ENCODE results near the gene PARPBP.
"Not testable (repeated sequence)": the region's sequence is repeated elsewhere in the genome, so short reads cannot be mapped to it uniquely, and the experiment has no call there.

PARPBP gene

DNA sequence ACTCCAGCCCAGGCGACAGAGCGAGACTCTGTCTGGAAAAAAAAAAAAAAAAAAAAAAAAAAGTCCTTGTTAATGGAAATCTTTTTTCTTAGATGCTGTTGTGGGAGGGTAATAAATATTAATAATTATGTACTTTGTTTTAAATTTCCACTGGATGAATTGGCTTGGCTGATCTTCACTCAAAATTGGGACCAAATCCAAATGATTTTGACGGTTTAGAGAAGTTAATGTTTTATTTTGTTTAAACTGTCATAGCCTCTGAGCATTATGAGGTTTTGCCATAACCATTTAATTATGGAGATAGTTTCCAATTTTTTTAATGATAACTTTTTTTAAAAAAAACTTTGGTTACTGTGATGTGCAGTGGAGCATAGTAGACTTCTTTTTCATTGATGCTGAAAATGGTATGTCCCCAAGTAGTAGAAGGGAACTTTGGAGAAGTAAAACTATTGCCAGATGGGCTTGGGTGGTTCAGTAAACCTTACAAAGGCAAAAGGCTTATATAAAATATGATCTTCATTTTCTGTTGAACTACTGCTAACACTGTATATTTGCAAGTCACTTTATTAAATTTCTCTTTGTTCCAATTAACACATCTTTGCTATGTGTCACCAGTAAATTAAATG lies 81.6 kb downstream of the PARPBP start:
- H3K4me1 ChIP-seq: no peaks in the 10 kb centered on the region
- no peak overlapping the region for H3K9ac ChIP-seq
- H4K20me1 ChIP-seq: no peaks in the 10 kb centered on the region
- no peak for TF ChIP-seq Cebpa-rat (IDR thresholded peaks at IDR 0.05)
- no peak overlapping the region for H3K27ac ChIP-seq
- H3K36me3 ChIP-seq: peaks cover 14% of the 10 kb centered on the region
- no peak overlapping the region for H3K4me2 ChIP-seq
- H3K27me3 ChIP-seq: no peaks in the 10 kb centered on the region
- no peak overlapping the region for H3K4me3 ChIP-seq
- H3K9me3 ChIP-seq: no peaks in the 10 kb centered on the region

DNA sequence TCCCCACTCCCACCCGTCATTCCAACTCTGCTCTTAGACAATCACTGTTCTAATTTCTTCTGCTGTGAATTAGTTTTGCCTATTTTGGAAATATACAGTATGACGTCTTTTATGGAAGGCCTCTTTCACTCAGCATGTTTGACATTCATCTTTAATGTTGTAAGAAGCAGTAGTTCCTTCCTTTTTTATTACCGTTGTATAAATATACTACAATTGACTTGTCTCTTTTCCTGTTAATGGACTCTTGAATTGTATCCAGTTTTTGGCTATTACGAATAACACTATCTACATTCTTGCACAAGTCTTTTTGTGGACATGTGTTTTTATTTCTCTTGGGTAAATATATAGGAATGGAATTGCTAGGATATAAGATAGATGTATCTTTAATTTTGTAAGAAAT lies 82.6 kb downstream of the PARPBP start:
- no peak overlapping the region for H3K4me3 ChIP-seq
- H3K9me3 ChIP-seq: no peaks in the 10 kb centered on the region
- no peak for TF ChIP-seq Cebpa-rat (IDR thresholded peaks at IDR 0.05)
- no peak overlapping the region for H3K27ac ChIP-seq
- no peaks in the 10 kb centered on the region for H3K27me3 ChIP-seq
- no peaks in the 10 kb centered on the region for H4K20me1 ChIP-seq
- H3K36me3 ChIP-seq: peaks cover 22% of the 10 kb centered on the region
- H3K9ac ChIP-seq: no peak overlapping the region
- no peaks in the 10 kb centered on the region for H3K4me1 ChIP-seq
- H3K4me2 ChIP-seq: no peak overlapping the region

DNA sequence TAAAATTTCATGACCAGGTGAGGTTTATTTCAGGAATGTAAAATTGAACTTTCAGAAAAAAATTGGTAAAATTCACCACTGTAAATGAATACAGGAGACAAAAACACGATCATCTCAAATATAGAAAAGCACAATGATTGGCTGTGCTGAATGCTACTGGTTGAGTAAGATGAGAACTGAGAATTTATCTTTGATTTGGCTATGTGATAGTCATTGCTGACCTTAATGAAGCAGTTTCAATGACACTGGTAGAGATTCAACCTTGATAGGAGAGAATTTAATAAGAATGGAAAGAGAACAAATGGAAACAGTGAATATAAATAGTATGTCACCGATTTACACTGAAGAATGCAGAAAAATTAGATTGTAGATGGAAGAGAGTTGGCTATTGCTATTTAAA lies 84.0 kb downstream of the PARPBP start:
- peaks cover 30% of the 10 kb centered on the region for H3K36me3 ChIP-seq
- H3K4me3 ChIP-seq: no peak overlapping the region

DNA sequence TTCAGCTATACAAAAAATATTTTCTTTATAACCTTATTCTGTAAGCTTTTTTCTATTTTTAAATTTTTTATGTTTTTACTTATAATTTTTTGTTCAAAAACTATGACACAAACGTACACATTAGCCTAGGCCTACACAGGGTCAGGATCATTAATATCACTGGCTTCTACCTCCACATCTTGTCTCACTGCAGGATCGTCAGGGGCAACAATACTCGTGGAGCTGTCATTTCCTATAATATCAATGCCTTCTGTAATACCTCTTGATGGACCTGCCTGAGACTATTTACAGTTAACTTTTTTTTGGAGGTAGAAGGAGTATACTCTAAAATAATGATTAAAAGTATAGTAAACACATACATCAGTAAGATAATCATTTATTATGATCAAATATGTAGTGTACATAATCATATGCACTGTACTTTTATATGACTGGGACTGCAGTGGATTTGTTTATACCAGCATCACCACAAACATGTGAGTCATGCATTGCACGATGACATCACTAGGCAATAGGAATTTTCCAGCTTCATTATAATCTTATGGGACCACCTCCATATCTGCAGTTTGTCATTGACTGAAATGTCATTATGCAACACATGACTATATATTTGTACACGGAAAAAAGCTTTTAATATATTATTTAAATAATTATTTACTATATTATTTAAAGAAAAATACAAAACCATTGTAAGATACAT lies 96.2 kb downstream of the PARPBP start:
- H3K4me2 ChIP-seq: no peak overlapping the region
- no peaks in the 10 kb centered on the region for H3K4me1 ChIP-seq
- H3K27ac ChIP-seq: no peak overlapping the region

More for the DNA sequence above, 84.0 kb downstream of the PARPBP start:
- no peak for TF ChIP-seq Cebpa-rat (IDR thresholded peaks at IDR 0.05)
- Histone ChIP-seq H3K4me1 (no peaks in the 10 kb centered on the region), H3K4me2 (no peak overlapping the region), H3K9me3 (peaks cover 13% of the 10 kb centered on the region), H3K27me3 (no peaks in the 10 kb centered on the region), H3K9ac (no peak overlapping the region), H3K27ac (no peak overlapping the region), H4K20me1 (no peaks in the 10 kb centered on the region)

DNA sequence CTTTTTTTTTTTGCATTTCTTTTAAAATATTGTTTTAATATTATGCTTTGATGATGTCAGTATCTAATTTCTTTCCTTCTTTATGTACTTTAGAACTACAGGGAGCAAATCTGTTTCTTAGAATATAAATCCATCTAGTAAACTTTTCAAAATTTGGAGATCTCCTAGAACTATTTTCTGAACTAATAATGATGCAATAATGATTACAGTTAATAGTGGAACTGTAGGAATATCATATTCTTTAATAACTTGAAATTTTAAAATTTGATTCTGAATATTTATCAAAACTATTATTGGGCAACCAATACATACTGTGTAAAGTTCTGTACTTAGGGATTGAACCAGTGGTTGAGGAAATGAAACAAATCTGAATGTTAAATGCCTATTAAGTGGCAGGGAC lies 100.8 kb downstream of the PARPBP start:
- Histone ChIP-seq H3K36me3 (no peaks in the 10 kb centered on the region), H3K27me3 (no peaks in the 10 kb centered on the region), H3K4me1 (no peaks in the 10 kb centered on the region), H4K20me1 (no peaks in the 10 kb centered on the region), H3K9ac (no peak overlapping the region), H3K4me3 (no peak overlapping the region), H3K9me3 (no peaks in the 10 kb centered on the region), H3K4me2 (no peak overlapping the region), H3K27ac (no peak overlapping the region)
- no peak for TF ChIP-seq Cebpa-rat (IDR thresholded peaks at IDR 0.05)

More for the DNA sequence above, 96.2 kb downstream of the PARPBP start:
- H3K9ac ChIP-seq: no peak overlapping the region
- no peaks in the 10 kb centered on the region for H3K9me3 ChIP-seq
- no peaks in the 10 kb centered on the region for H4K20me1 ChIP-seq
- H3K27me3 ChIP-seq: no peaks in the 10 kb centered on the region
- no peak overlapping the region for H3K4me3 ChIP-seq
- H3K36me3 ChIP-seq: no peaks in the 10 kb centered on the region
- TF ChIP-seq Cebpa-rat (IDR thresholded peaks at IDR 0.05): no peak

DNA sequence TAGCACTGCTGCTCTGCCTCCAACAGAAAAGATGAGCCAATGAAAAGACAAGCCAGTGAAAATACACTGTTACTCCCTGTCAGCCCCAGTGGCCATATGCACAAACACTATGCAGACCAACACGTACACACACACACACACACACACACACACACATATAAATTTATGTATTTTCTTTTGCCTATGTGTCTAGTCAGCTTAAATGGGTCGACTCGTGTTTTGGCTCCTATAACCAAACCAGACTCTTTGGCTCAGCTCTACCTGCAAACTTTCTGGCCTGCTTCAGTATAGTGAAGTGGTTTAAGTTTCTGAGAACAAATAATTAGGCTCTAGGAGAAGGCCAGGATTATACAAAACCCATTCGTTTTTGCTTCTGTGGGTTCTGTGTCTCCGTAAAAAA lies 108.0 kb downstream of the PARPBP start:
- Histone ChIP-seq H3K27me3 (no peaks in the 10 kb centered on the region), H3K4me1 (0 out of 2 replicates have a peak, but pooled peaks cover 4% of the 10 kb centered on the region), H3K4me3 (no peak overlapping the region), H3K4me2 (no peak overlapping the region), H3K9me3 (no peaks in the 10 kb centered on the region), H4K20me1 (no peaks in the 10 kb centered on the region), H3K27ac (no peak overlapping the region), H3K9ac (no peak overlapping the region), H3K36me3 (no peaks in the 10 kb centered on the region)
- TF ChIP-seq Cebpa-rat (IDR thresholded peaks at IDR 0.05): no peak

DNA sequence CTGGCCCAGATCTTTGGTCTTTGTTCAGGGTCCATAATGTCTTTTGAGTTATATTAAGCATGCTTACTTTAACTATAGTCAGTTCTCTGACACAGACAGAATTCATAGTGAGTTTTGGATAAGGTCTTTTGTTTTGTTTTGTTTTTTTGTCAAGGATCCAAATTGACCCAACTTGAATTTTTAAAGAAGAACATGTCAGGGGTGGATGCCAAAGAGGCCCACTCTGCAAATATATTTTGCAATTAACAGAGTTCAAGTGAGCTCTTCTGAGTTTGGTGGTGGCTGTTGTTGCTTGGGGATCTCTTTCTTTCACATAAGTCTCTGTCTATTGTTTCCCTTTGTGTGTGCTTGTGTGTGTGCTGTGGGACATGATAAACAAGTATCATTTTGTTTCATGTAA lies 112.1 kb downstream of the PARPBP start:
- Histone ChIP-seq H3K4me1 (0 out of 2 replicates have a peak, but pooled peaks cover 4% of the 10 kb centered on the region), H3K9me3 (no peaks in the 10 kb centered on the region), H4K20me1 (no peaks in the 10 kb centered on the region), H3K36me3 (no peaks in the 10 kb centered on the region), H3K4me3 (no peak overlapping the region), H3K9ac (no peak overlapping the region), H3K27ac (no peak overlapping the region), H3K4me2 (no peak overlapping the region), H3K27me3 (no peaks in the 10 kb centered on the region)
- TF ChIP-seq Cebpa-rat (IDR thresholded peaks at IDR 0.05): no peak

DNA sequence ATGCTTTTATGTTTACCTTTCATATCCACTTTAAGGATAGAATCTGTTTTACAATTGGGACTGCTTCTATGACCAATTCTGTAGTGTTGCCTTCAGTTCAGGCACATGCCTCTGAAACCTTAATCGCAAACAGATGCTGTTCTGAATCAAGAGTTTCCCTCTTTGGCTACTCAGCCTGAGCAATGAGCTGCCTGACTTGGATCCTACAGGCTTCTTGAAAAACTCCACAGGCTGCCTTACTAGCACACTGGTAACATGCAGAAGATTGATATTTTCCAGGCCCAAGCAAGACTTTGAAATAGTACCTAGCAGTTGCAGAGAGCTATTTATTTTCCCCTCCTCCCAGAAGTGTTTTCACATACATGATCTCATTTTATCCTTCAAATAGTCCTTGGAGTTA lies 112.5 kb downstream of the PARPBP start:
- no peaks in the 10 kb centered on the region for H3K9me3 ChIP-seq
- no peak overlapping the region for H3K27ac ChIP-seq
- no peaks in the 10 kb centered on the region for H3K27me3 ChIP-seq
- H4K20me1 ChIP-seq: no peaks in the 10 kb centered on the region
- H3K36me3 ChIP-seq: no peaks in the 10 kb centered on the region
- 0 out of 2 replicates have a peak, but pooled peaks cover 4% of the 10 kb centered on the region for H3K4me1 ChIP-seq
- no peak overlapping the region for H3K4me3 ChIP-seq
- no peak overlapping the region for H3K4me2 ChIP-seq
- no peak for TF ChIP-seq Cebpa-rat (IDR thresholded peaks at IDR 0.05)
- H3K9ac ChIP-seq: no peak overlapping the region

DNA sequence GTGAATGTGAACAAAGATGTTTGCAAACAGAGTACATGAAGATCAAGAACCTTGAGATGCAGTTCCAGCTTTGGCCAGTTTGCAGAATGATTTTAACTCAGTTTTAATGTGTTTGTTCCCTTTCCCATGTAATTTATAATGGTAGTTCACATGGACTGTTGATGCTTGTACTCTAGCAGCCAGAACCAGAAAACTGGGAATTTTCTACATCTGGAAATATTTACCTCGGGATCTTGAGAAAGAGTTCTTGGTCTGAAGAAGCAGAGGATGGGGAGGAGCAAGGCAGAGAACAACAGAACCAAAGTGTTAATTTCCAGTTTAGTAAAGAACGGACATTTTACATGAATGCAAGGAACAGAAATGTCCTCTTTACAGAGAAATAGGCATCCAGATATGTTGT lies 114.6 kb downstream of the PARPBP start:
- Histone ChIP-seq H3K27ac (no peak overlapping the region), H4K20me1 (no peaks in the 10 kb centered on the region), H3K4me1 (no peaks in the 10 kb centered on the region), H3K9ac (no peak overlapping the region), H3K9me3 (no peaks in the 10 kb centered on the region), H3K4me2 (no peak overlapping the region), H3K27me3 (no peaks in the 10 kb centered on the region), H3K4me3 (no peak overlapping the region), H3K36me3 (no peaks in the 10 kb centered on the region)
- TF ChIP-seq Cebpa-rat (IDR thresholded peaks at IDR 0.05): no peak

DNA sequence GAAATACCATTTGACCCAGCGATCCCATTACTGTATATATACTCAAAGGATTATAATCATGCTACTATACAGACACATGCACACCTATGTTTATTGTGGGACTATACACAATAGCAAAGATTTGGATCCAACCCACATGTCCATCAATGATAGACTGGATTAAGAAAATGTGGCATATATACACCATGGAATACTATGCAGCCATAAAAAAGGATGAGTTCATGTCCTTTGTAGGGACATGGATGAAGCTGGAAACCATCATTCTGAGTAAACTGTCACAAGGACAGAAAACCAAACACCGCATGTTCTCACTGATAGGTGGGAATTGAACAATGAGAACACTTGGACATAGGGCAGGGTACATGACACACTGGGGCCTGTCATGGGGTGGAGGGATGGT lies 120.9 kb downstream of the PARPBP start:
- H4K20me1 ChIP-seq, H3K36me3 ChIP-seq, H3K9me3 ChIP-seq, H3K27me3 ChIP-seq, H3K27ac ChIP-seq, H3K4me2 ChIP-seq, H3K4me1 ChIP-seq, H3K9ac ChIP-seq, H3K4me3 ChIP-seq: not testable (repeated sequence)

Data from BLaER1 (cell line).